Measurements from ENCODE around the gene OR14C36. TPM values are rescaled to one million over a fixed set of nuclear protein-coding genes. Genes with fewer than 3 reads are reported as not detected.

Gene OR14C36
- total RNA-seq, 1 experiment from 2014 or later, result not detected

- H3K27me3 Mint-ChIP-seq (ENCODE audit: low read depth), result peaks cover 6% of the 10 kb centered on the region
Observed at GRCh38 chr1:248343451-248343850, 5.1 kb upstream of the OR14C36 start.

DNA sequence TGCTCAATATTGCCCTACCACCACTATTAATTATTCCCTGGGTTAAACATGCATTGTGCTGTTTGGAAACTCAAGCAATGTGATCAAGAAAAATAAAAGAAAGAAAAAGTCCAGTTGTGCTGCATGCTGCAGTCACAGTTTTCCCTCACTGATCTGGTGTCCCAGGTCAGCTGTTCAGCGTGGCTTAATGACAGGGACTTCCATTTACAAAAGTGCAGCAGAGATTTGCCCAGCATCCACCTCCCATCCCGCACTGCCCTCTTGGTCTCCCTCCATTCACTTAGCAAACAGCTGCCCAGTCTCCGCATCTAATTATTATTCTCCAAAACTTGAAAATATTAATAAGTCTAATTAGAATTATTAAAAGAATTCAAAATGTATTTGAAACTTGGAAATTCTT, 10.8 kb downstream of the OR14C36 start:
- DNase-seq (ENCODE audit: low spot score) (no peak), ATAC-seq (no peak)
- H3K4me1 Mint-ChIP-seq, result no peaks in the 10 kb centered on the region
- ChIA-PET POLR2A (no interaction called here), CTCF (no interaction called here)
- H3K36me3 Mint-ChIP-seq, result peaks cover 51% of the 10 kb centered on the region
- peaks cover 4% of the 10 kb centered on the region; the same call in 1 of the 2 replicates for H3K27me3 Mint-ChIP-seq (ENCODE audit: low read depth)
- H3K27ac Mint-ChIP-seq, result no peak overlapping the region
- H3K9me3 Mint-ChIP-seq, result peaks cover 74% of the 10 kb centered on the region
- H3K4me3 Mint-ChIP-seq, result no peak overlapping the region
- TF ChIP-seq ZNF263 (CRISPR knock-in tag; IDR thresholded peaks at IDR 0.05; ENCODE audit: low read depth) (no peak), CREB1 (CRISPR knock-in tag; IDR thresholded peaks at IDR 0.05) (no peak), GABPB1 (CRISPR knock-in tag; IDR thresholded peaks at IDR 0.05) (no peak), CBFB (CRISPR knock-in tag; IDR thresholded peaks at IDR 0.05; ENCODE audit: low read depth) (no peak), AR (CRISPR knock-in tag; IDR thresholded peaks at IDR 0.05) (no peak), FOXP1 (CRISPR knock-in tag; IDR thresholded peaks at IDR 0.05; ENCODE audit: borderline replicate concordance) (no peak), FOXJ3 (CRISPR knock-in tag; IDR thresholded peaks at IDR 0.05; ENCODE audit: borderline replicate concordance) (no peak), MAX (CRISPR knock-in tag; IDR thresholded peaks at IDR 0.05) (no peak), FOXK1 (CRISPR knock-in tag; IDR thresholded peaks at IDR 0.05) (no peak), ZNF232 (CRISPR knock-in tag; IDR thresholded peaks at IDR 0.05) (no peak), E2F5 (CRISPR knock-in tag; IDR thresholded peaks at IDR 0.05) (no peak), ESRRA (CRISPR knock-in tag; IDR thresholded peaks at IDR 0.05; ENCODE audit: borderline replicate concordance) (no peak), HMGA2 (CRISPR knock-in tag; IDR thresholded peaks at IDR 0.05) (no peak), EMX1 (CRISPR knock-in tag; IDR thresholded peaks at IDR 0.05) (no peak)
- TF ChIP-seq, protein P1, sequence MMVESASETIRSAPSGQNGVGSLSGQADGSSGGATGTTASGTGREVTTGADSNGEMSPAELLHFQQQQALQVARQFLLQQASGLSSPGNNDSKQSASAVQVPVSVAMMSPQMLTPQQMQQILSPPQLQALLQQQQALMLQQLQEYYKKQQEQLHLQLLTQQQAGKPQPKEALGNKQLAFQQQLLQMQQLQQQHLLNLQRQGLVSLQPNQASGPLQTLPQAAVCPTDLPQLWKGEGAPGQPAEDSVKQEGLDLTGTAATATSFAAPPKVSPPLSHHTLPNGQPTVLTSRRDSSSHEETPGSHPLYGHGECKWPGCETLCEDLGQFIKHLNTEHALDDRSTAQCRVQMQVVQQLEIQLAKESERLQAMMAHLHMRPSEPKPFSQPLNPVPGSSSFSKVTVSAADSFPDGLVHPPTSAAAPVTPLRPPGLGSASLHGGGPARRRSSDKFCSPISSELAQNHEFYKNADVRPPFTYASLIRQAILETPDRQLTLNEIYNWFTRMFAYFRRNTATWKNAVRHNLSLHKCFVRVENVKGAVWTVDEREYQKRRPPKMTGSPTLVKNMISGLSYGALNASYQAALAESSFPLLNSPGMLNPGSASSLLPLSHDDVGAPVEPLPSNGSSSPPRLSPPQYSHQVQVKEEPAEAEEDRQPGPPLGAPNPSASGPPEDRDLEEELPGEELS (CRISPR knock-in tag; IDR thresholded peaks at IDR 0.05), result no peak
- TF ChIP-seq, protein P2, sequence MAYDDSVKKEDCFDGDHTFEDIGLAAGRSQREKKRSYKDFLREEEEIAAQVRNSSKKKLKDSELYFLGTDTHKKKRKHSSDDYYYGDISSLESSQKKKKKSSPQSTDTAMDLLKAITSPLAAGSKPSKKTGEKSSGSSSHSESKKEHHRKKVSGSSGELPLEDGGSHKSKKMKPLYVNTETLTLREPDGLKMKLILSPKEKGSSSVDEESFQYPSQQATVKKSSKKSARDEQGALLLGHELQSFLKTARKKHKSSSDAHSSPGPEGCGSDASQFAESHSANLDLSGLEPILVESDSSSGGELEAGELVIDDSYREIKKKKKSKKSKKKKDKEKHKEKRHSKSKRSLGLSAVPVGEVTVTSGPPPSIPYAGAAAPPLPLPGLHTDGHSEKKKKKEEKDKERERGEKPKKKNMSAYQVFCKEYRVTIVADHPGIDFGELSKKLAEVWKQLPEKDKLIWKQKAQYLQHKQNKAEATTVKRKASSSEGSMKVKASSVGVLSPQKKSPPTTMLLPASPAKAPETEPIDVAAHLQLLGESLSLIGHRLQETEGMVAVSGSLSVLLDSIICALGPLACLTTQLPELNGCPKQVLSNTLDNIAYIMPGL (CRISPR knock-in tag; IDR thresholded peaks at IDR 0.05), result no peak
- TF ChIP-seq, protein P3, sequence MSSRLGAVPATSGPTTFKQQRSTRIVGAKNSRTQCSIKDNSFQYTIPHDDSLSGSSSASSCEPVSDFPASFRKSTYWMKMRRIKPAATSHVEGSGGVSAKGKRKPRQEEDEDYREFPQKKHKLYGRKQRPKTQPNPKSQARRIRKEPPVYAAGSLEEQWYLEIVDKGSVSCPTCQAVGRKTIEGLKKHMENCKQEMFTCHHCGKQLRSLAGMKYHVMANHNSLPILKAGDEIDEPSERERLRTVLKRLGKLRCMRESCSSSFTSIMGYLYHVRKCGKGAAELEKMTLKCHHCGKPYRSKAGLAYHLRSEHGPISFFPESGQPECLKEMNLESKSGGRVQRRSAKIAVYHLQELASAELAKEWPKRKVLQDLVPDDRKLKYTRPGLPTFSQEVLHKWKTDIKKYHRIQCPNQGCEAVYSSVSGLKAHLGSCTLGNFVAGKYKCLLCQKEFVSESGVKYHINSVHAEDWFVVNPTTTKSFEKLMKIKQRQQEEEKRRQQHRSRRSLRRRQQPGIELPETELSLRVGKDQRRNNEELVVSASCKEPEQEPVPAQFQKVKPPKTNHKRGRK (CRISPR knock-in tag; IDR thresholded peaks at IDR 0.05; ENCODE audit: borderline replicate concordance), result no peak

More at GRCh38 chr1:248343451-248343850, 5.1 kb upstream of the OR14C36 start:
- Mint-ChIP-seq H3K9me3 (peaks cover 82% of the 10 kb centered on the region), H3K4me1 (no peaks in the 10 kb centered on the region), H3K27ac (no peak overlapping the region), H3K4me3 (no peak overlapping the region), H3K36me3 (peaks cover 49% of the 10 kb centered on the region)
- DNase-seq (ENCODE audit: low spot score) (no peak), ATAC-seq (no peak)
- ChIA-PET CTCF (no interaction called here), POLR2A (no interaction called here)
- TF ChIP-seq ZNF263 (CRISPR knock-in tag; IDR thresholded peaks at IDR 0.05; ENCODE audit: low read depth) (no peak), FOXK1 (CRISPR knock-in tag; IDR thresholded peaks at IDR 0.05) (no peak), RORB (CRISPR knock-in tag; IDR thresholded peaks at IDR 0.05) (no peak), ZMAT4 (CRISPR knock-in tag; IDR thresholded peaks at IDR 0.05) (no peak), ZNF396 (CRISPR knock-in tag; IDR thresholded peaks at IDR 0.05; ENCODE audit: borderline replicate concordance) (no peak), E2F5 (CRISPR knock-in tag; IDR thresholded peaks at IDR 0.05) (no peak)
- TF ChIP-seq, protein P2 (CRISPR knock-in tag; IDR thresholded peaks at IDR 0.05), result no peak
